Motor neuron (in vitro differentiated cells): ENCODE results near the gene ATF3. TPM values are rescaled to one million over a fixed set of nuclear protein-coding genes. Genes with fewer than 3 reads are reported as not detected.

Source experiments
- ATAC-seq, 8 experiments: fragments of 200-7000 bp; cut with Tn5 transposase; replicated peaks in 6 of 8; 2 replicates each; pipeline ENCODE4 v1.8.0; 2021; ENCODE audit warnings: mild to moderate bottlenecking in 8 of 8, moderate library complexity in 8 of 8
- H3K27ac ChIP-seq, 2 donors: fragments of 250-450 bp; sonication (Bioruptor Pico); 2 replicates each; pipeline ENCODE4 v1.9.0; 2021; ENCODE audit warnings: antibody characterized with exemption in 2 of 2, mild to moderate bottlenecking in 2 of 2, moderate library complexity in 1 of 2
- H3K4me1 ChIP-seq, 2 donors: fragments of 250-450 bp; sonication (Bioruptor Pico); replicated peaks in 1 of 2; 2 replicates each; pipeline ENCODE4 v1.6.1; 2021; ENCODE audit warnings: antibody characterized with exemption in 2 of 2, mild to moderate bottlenecking in 2 of 2, moderate library complexity in 1 of 2
- H3K4me3 ChIP-seq, 5 donors: fragments of 250-450 bp; sonication (Bioruptor Pico); 2 replicates each; pipeline ENCODE4 v1.9.0; 2021; ENCODE audit warnings: antibody characterized with exemption in 5 of 5, mild to moderate bottlenecking in 5 of 5, moderate library complexity in 4 of 5
- WGBS, 10 experiments: fragments of 450-650 bp; shearing (Covaris generic); methylation state at CpG; one replicate each; pipeline ENCODE4 v1.0.0; 2022; 5-methylcytosine and 5-hydroxymethylcytosine counted together
- in situ Hi-C, 9 experiments: fragments of 400-800 bp; cut with MboI; loops; one replicate each; pipeline ENCODE4 v1.15.0; 2021; ENCODE audit warnings: low sequenced_read_pairs in 9 of 9, low pct_unique_long_range_greater_than_20kb in 2 of 9; ENCODE audit not compliant: unreplicated experiment in 9 of 9
- total RNA-seq, 8 experiments: library from RNA; unstranded; fragments of 300-600 nt; gene quantifications; 2 replicates each; pipeline versions ENCODE4 v1.2.3 to v1.2.4, GENCODE V29; 2022

ATF3 gene
- total RNA-seq, 8 experiments from 2014 or later = 14.5 to 244 (median 28.7) TPM

DNA sequence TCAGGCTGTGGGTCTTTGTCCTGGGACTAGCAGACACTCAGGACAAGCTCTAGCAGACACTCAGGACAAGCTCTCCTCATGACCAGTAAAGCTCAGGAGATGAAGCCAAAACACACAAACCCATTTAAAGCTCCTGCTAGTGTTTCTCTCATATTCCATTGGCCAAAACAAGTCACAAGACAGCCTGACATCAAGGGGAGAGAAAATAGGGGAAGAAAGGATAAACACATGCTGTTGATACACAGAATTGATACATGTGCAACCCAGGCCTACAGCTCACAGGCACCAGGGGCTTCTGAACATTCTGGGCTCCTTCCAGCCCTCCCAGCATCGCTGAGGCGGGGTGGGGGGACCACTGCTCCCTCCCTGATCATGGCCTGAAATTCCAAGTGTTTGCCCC lies 35.3 kb downstream of the ATF3 start:
- in situ Hi-C loops = no loop called here
- 57 to 100% (median 60%) methylated on average over 1 to 2 of the region's 2 CpGs; no CpG with 5 or more reads in 5 of the 10 experiments for WGBS, 10 experiments
- no peak for ATAC-seq
- Histone ChIP-seq H3K27ac (no peak overlapping the region), H3K4me1 (peaks cover 0 to 5% of the 10 kb centered on the region in 2 donors), H3K4me3 (no peak overlapping the region)

DNA sequence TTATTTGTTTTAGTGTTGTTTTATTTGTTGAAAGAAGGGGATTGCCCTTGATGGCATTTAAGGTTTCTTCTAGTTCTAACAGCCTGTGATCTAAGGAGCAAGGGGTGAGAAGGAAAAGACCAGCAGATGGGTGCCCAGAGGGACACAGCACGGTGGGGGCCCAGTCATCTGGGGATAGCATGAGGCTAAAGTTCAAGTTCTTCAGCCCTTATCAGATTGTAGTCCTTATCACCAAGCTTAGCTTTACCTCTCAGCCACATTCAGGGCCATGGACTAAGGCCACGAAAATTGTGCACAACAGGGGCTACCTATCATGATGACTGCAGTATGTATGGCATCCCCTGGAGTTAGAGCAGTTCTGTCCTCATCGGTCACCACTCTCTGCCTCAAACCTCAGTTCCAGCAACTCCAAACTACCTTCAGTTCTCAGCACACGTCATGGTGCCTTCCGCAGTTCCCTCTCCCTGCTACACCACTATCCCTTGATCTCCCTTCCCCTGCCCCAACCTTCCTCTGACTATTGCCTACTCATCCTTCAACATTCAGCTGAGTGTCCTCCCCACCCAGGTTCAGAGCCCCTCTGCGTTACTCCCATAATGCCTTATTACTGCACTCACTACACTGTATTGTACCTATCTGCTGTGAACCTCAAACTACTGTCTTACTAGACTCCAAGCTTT lies 36.4 kb downstream of the ATF3 start:
- 73 to 100% (median 89%) methylated on average over 1 to 6 of the region's 6 CpGs; no CpG with 5 or more reads in 3 of the 10 experiments for WGBS, 10 experiments
- H3K4me1 ChIP-seq = peaks cover 0 to 5% of the 10 kb centered on the region in 2 donors
- in situ Hi-C loops = no loop called here
- no peak for ATAC-seq
- no peak overlapping the region for H3K27ac ChIP-seq
- H3K4me3 ChIP-seq = no peak overlapping the region

DNA sequence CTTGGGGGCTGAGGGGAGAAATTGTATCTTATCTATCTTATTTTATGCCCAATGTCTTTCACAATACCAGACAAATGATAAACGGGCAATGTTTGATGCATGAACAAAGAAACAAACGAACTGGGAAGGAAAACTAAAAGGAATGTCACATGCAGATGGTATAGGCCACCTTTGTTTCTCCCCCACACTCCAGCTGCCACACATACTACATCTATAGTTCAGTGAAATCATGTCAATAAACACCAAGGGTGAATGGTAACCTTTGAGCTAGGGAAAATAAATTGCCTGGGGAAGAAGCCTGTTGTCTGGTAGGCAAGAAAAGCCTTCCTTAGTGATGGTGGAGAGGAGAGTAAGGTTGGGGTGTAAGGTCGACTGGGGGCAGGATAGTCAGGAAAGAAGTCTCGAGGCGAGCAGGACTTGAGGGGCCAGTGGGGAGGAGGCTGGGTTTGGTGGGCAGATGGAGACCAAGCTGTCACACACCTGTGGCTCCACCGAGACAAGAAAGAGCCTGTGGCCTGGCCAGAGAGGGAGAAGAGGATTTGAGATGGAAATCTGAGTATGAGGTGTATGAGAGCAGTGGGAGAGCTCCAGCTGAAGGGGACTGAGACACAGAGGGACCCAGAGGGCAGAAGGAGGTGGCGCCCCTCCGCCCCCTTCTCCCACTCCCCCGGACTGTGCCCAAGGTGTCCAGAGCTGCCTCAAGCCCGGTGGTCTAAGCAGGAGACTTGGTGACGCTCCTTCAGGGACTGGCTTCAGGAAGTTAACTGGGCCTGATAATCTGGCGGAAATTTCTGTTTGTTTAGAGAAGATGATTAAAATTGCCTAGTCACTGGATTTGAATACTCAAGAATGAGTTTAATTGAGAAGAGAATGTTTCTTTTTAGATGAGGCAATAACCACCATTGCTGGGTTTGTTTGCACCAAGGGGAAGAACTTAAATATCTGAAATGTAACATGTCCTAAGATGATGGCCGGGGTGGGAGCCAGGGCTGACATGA lies 37.3 kb downstream of the ATF3 start:
- in situ Hi-C loops = no loop called here
- H3K4me1 ChIP-seq = peaks cover 0 to 5% of the 10 kb centered on the region in 2 donors
- no peak for ATAC-seq
- 20 to 85% (median 72%) methylated on average over 1 to 13 of the region's 13 CpGs for WGBS, 10 experiments
- H3K4me3 ChIP-seq = no peak overlapping the region
- H3K27ac ChIP-seq = no peak overlapping the region

DNA sequence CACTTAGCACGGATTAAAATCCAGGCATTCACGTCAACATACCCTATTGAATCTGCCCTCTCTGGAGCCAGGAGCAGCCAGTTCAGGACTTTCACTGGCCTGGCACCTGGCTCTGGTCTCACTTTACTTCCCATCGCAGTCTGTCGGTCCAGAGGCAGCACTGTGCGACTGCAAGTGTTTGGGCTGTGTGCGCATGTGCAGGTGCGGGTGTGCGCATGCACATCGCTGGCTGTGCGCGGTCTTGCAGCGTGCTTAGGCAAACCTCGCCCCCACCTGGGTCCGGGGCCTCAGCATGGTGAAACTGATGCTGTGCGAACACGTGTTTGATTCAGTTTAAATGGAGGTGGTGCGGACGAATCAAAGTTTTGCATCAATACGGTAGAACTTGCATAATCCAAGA lies 38.0 kb downstream of the ATF3 start:
- WGBS, 10 experiments = 75 to 100% (median 87%) methylated on average over 2 to 18 of the region's 19 CpGs; no CpG with 5 or more reads in 2 of the 10 experiments
- H3K4me1 ChIP-seq = peaks cover 0 to 5% of the 10 kb centered on the region in 2 donors
- no peak overlapping the region for H3K27ac ChIP-seq
- H3K4me3 ChIP-seq = no peak overlapping the region
- in situ Hi-C loops = no loop called here
- no peak for ATAC-seq

DNA sequence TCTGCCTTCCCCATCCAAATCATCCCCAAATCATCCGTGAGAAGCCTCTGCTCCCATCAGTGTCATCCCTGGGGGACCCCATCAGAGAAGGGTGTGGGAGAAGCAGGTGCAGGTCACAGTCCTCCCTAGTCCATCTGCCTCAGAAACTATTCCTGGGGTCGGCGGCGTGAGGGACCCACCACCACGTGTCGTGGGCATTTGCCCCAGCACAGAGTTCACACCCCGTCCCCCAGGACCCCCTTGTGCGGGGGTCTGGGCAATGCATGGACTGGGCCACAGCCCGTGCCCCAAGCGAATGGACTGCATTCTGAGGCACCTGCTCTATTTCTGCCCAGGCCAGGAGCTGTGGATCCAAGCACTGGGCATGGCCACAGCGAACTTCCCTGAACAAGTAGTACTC lies 38.4 kb downstream of the ATF3 start:
- no peak overlapping the region for H3K27ac ChIP-seq
- H3K4me1 ChIP-seq = peaks cover 0 to 5% of the 10 kb centered on the region in 2 donors
- H3K4me3 ChIP-seq = no peak overlapping the region
- 90 to 100% (median 96%) methylated on average over 1 to 7 of the region's 11 CpGs; no CpG with 5 or more reads in 6 of the 10 experiments for WGBS, 10 experiments
- in situ Hi-C loops = no loop called here
- ATAC-seq = no peak

DNA sequence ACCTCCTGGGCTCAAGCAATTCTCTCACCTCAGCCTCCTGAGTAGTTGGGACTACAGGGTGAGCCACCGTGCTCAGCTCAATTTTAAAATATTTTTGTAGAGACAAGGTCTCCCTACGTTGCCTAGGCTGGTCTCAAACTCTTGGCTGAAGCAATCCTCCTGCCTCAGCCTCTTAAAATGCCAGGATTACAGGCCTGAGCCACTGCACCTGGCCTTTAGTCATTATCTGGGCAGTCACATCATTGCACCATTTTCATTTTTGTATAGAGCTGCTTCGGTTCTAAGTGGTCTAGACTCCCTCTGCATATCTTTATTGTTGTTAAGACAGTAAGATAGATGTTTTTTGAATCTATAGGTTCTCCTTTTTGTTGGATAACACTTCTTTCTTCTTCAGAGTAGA lies 39.9 kb downstream of the ATF3 start:
- in situ Hi-C loops = no loop called here
- no peak for ATAC-seq
- 53 to 93% (median 81%) methylated on average over 1 to 3 of the region's 3 CpGs for WGBS, 10 experiments

DNA sequence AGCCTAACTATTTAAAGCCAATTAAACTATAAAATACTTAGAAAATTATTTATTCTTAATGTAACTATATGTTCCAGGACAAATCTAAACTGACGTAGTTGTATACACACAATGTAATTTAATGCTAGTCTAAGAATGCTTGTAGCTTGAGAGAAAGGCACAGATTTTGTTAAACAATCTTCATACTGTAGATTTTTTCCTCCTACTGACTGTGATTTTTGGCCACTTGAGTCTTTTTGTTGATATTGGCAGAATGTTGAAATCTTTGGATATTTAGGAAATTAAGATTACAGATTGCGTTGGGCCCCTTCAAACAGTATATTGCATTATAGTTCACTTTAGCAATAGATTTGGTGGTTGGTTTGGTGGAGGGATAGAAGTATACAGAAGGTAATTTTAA lies 40.5 kb downstream of the ATF3 start:
- ATAC-seq = no peak
- Histone ChIP-seq H3K4me3 (no peak overlapping the region), H3K4me1 (peaks cover 0 to 5% of the 10 kb centered on the region in 2 donors), H3K27ac (no peak overlapping the region)
- in situ Hi-C loops = no loop called here
- 61 to 100% (median 98%) methylated on average over 1 to 2 of the region's 2 CpGs for WGBS, 10 experiments

More for the DNA sequence above, 39.9 kb downstream of the ATF3 start:
- Histone ChIP-seq H3K27ac (no peak overlapping the region), H3K4me1 (peaks cover 0 to 5% of the 10 kb centered on the region in 2 donors), H3K4me3 (no peak overlapping the region)

DNA sequence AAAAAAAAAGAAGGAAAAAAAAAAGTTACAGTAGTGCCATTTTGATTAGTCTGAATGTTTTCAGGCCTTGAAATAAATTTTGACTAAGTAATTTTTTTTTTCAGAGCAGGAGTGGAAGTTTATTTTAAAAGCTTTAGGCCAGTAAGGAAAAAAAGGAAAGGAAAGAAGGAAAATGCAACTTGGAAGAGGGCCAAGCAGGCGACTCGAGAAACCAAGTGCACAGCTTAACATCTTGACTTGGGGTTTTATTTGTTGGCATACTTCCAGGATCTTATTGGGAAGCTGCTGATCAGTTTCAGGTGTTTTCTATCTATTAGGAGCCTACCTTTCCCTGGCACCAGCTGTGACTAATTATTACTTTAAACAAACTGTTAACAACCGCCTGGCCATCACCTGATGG lies 41.7 kb downstream of the ATF3 start:
- H3K4me1 ChIP-seq = peaks cover 0 to 5% of the 10 kb centered on the region in 2 donors
- no peak overlapping the region for H3K27ac ChIP-seq
- no peak overlapping the region for H3K4me3 ChIP-seq
- WGBS, 10 experiments = 0 to 100% (median 80%) methylated on average over 1 to 3 of the region's 3 CpGs; no CpG with 5 or more reads in 1 of the 10 experiments
- in situ Hi-C loops = loop anchor here in 1 of 9 experiments (25.0 kb wide), 1 partner anchor 337 kb away; no protein-coding TSS in a partner anchor
- no peak for ATAC-seq

DNA sequence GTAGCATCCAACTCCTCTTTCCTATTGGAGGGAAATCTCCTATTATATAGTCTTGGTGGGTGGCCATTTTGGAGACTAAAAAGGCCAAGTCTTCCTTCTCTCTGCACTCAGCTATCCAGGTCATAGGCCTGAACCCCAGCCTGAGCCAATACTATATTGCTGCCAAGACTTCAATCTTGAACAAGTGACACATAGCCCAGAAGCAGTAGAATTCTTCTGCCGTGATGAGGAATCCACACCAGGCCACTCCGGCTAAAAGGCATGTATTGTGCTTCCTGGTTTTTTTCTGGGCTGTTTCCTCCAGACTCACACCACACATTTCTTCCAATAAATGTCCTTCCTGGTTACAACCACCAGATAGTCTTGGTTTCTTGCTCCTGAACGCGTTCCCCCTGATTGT lies 43.0 kb downstream of the ATF3 start:
- Histone ChIP-seq H3K27ac (no peak overlapping the region), H3K4me3 (no peak overlapping the region), H3K4me1 (no peaks in the 10 kb centered on the region)
- in situ Hi-C loops = loop anchor here in 1 of 9 experiments (25.0 kb wide), 1 partner anchor 336 kb away; no protein-coding TSS in a partner anchor
- ATAC-seq = no peak
- 38 to 100% (median 100%) methylated on average over 1 to 4 of the region's 4 CpGs; no CpG with 5 or more reads in 3 of the 10 experiments for WGBS, 10 experiments

DNA sequence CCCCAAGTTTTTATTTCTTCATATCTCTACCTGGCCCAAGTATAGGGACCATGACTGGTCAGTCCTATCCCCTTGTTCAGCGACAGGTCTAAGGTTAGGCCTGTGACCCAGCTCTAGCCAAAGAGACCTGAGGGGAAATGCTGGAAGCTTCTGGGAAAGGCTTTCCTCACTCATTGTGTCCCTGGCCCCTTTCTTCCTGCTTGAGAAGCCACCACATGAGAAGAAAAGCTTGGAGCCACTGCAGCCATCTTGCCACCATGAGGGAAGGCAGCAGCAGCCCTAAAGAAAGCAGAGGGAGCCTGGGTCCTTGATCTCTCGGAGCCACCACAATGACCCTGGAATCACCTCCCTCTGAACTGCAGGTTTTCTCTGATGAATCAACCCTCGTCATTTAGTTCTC lies 43.4 kb downstream of the ATF3 start:
- Histone ChIP-seq H3K27ac (no peak overlapping the region), H3K4me3 (no peak overlapping the region), H3K4me1 (no peaks in the 10 kb centered on the region)
- 80 to 100% (median 100%) methylated on average over 1 to 3 of the region's 3 CpGs; no CpG with 5 or more reads in 1 of the 10 experiments for WGBS, 10 experiments
- in situ Hi-C loops = loop anchor here in 1 of 9 experiments (25.0 kb wide), 1 partner anchor 335 kb away; no protein-coding TSS in a partner anchor
- no peak for ATAC-seq

DNA sequence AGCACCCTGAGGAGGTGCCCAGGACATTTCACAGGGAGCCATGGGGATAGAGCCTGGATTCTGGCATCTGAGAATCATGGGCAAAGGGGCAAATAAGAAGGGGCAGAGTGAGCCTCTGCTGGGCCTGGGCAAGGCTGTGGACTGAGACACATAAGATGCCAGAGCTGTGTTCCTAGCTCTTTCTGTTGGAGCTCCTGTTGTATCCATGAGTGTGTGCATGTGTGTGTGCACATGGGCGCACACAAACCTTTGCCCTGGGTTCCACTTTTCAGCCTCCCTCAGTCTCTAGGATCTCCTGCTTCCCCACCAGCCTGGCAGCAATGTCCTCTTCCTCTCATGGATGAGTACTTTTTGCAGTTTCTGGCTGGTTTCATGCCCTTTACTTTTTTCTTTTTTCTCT lies 44.0 kb downstream of the ATF3 start:
- 100% methylated on average over 1 of the region's 1 CpG; no CpG with 5 or more reads in 6 of the 10 experiments for WGBS, 10 experiments
- in situ Hi-C loops = loop anchor here in 1 of 9 experiments (25.0 kb wide), 1 partner anchor 335 kb away; no protein-coding TSS in a partner anchor
- no peak overlapping the region for H3K27ac ChIP-seq
- no peak for ATAC-seq
- H3K4me1 ChIP-seq = no peaks in the 10 kb centered on the region
- H3K4me3 ChIP-seq = no peak overlapping the region

DNA sequence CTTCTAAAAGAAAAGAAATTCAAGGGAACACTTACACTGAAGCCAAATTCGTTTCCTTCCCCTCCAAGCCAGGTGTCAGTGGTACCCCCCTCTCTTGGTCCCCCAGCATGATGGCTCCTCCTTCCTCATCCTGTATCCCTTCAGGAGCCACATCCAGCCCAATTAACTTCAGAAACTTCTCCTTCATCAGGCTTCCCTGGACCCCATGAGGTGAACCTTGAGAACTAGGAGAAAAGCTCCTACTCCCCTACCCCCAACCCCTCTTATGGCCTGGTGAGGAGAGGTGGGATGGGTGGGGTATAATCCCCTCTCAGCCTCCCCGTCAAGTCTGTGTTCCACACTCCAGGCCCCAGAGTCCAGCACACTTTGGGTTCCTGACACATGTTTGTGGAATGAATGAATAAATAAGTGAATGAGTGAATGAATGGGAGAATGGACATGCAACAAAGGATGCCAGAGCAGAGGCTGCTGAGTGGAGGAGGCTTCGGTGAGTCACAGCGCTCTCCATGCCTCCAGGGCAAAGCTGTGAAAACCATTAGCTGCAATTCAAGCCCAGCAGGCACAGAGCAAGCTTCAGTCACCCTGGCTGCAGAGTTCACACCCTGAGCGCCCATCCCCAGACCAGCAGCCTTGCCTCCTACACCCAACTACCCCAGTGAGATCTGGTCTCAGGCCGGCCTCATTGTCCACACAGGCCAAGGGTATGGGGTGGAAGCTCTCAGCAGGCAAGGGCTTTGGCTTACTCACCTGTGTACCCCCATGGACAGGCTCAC lies 47.3 kb downstream of the ATF3 start:
- Histone ChIP-seq H3K4me3 (no peak overlapping the region), H3K27ac (no peak overlapping the region), H3K4me1 (peaks cover 6 to 8% of the 10 kb centered on the region in 2 donors)
- 0 to 80% (median 71%) methylated on average over 1 to 5 of the region's 6 CpGs; no CpG with 5 or more reads in 7 of the 10 experiments for WGBS, 10 experiments
- peak in 6 of 8 experiments; percentile 30 to 99 (median 71) for ATAC-seq
- in situ Hi-C loops = loop anchor here in 1 of 9 experiments (25.0 kb wide), 1 partner anchor 331 kb away; no protein-coding TSS in a partner anchor
